Skeletal muscle cell (primary cell): ENCODE data around the gene CACNA1D.

Experiments used
- DNase-seq: peaks from one replicate; pipeline ENCODE4 v3.0.0-alpha.2; 2010; ENCODE audit warnings: low read depth
- H3K4me3 ChIP-seq: 2 replicates; pipeline ENCODE4 v1.5.1; 2011; ENCODE audit warnings: low read depth, mild to moderate bottlenecking, control low read depth, low read length, moderate library complexity

The CACNA1D gene

DNA sequence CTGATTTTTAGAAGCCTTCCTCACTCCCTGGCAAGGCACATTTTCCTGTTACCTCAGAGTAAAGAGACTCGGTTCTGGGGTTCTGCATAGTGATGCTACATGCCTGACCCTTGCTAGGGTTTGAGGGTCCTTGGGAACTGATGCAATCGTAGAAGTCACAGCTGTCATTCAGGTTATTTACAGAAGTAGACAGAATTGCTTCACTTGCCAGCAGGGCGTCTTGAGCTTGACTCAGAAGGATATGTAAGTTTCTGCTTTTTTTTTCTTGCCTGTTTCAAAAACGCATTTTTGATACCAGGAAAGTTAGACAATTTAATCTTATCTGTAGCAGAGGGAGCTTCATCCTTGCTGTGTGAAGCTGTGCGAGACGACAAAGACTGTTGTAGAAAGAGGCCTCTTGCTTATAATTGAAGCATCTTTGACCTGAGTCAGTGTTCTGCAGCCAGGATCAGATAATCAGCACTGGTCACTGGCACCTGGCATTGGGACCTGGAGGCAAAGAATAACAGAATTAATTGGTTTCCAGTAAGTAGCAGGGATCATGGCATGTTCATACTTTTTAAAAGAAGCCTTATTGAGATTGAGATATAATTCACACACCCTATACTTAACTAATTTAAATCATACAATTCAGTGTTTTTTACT lies 24.8 kb downstream of the CACNA1D start:
- DNase-seq, result no peak
- H3K4me3 ChIP-seq, result no peak overlapping the region

DNA sequence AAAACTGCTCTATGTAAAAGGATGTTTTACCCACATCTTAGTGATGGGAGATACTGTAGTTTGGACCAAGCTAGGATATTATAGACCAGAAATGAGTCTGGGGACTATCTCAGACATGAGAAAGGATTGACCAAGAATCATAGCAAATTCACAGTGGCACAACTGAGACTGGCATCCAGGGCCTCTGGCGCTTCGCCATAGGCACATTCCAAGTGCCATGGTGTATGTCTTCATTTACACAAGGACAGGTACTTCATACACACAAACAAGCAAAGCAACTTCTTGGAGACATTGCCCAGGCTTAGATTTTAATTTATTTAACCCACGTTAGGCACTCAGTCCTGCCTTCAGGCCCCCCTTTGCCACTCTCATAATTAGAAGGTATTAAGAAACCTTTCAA lies 28.9 kb downstream of the CACNA1D start:
- no peak for DNase-seq
- H3K4me3 ChIP-seq, result no peak overlapping the region

DNA sequence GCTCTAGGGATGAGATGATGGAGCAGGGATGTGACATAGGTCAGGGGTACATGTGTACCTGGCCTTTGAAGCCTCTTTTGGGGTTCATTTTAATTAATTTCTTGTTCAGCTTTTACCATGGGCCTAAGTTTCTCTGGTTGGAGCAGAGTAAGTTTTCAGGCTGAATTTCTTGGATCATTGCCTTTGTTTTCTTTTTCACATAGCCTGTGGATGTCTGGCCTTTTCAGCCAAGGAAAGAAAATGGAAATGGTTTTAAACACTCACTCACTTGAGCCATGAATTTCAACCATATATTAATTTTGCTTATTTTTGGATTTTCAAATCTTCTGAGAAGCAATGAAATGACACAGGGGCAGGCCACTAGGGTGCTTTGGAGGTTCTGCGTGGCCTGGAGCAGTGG lies 30.2 kb downstream of the CACNA1D start:
- DNase-seq, result no peak
- H3K4me3 ChIP-seq, result no peak overlapping the region

DNA sequence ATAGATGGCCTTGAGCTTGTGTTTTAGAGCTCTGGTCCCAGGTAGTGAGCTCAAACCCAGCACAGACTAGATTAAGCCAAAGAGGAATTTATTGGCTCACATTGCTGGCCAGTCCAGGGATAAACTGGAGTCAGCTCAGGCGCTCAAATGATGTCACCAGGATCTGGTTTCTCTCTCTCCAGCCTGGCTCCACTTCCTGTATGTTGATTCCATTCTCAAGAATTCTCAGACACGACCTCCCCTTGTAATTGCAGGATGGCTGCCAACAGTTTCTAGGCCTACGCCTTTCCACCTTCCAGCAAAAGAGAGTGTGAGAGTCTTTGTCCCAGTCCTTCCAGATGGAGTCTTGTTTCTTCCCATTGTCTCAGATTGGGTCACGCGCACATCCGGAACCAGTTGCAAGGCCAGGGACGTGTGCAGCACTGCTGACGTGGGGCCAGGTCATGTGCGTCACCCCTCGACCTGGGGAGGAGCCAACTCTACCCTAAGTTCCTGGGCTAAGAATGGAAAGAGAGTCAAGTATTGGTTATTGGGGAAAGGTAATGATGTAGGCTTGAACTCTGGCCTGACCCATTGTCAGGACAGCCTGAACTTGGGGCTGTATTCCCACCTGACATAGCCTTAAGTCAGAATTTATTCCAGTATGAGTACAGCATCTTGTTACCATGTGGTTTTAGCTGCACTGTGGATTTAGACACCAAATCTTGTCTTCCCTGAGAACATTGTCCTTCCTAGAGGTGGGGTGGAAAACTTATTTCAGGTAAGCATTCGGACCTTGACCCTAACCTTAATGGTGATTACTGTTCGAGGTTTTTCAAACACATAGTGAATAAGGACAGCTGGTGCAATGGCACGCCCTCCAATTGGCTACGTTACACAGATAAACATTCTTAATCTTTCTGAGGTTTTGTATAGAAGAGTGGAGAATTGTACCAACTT lies 31.6 kb downstream of the CACNA1D start:
- DNase-seq, result peak; percentile 11
- no peak overlapping the region for H3K4me3 ChIP-seq

DNA sequence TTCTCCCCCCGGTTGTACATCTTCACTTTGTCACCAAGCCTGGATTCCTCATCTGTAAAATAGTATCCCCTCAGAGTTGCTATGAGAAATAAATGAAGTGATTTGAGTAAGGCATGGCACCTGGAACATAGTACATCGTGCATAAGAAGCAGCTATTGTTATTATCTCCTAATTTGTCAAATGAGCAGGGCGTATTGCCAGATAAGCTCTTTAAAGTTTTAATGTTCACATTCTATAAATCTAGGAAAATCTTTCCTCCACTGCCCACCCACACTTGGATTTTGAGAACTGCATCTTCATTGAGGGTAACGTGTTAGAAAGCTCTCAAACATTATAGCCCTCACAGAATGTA lies 32.3 kb downstream of the CACNA1D start:
- DNase-seq, result no peak
- no peak overlapping the region for H3K4me3 ChIP-seq

DNA sequence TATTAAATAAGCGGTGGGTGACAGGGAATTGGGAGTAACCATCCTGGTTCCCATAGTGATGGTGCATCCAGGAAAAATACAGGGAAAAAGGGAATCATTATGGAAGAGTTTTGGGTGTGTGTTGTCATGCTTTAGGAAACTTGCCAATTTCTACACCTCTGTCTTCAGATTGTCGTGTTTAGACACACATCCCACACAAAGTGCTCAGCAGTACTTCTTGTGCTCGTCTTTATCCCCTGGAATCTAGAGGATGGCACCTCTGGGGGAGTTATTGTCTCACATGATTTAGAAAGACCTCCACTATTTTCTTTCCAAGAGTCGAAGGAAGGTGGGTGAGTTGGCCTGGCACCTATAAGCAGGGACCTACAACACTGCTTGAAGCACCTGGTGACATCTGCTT lies 35.8 kb downstream of the CACNA1D start:
- DNase-seq, result no peak
- H3K4me3 ChIP-seq, result no peak overlapping the region

DNA sequence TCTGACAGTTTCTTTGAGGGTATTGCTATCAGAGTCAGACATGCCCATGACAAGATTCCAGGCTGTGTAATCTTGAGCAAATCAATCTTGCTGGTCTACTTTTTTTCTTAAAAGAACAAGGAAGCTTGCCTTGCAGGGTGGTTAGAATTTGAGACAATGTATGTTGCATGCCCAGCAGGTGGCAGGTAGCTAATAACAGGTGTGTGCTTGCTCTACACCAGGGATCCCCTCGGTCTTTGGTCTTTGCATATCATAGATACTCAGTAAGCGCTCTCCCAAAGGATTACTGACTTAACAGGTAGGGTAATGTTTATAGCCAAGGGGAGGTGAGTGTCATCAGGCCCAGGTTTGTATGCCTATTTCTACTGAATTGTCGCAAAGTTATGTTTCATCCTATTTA lies 37.3 kb downstream of the CACNA1D start:
- DNase-seq, result no peak
- H3K4me3 ChIP-seq, result no peak overlapping the region

DNA sequence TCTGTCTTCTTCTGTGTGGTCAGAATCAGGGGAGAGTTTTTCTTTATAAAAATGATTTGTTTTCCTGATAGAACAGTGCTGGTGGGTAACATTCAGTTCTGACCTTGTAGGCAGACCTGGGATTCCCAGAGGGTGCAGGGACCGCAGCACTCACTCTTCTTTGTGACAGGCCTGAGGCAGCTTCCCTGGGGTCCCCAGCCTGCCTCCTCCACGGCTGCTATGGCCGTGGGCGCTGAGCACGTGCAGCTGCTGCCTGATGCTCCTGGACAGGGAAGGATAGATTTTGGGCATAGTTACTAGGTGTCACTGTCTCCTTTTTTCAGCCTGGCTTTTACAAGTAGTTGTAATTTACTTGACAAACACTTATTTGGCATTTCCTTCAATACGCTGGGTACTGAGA lies 39.1 kb downstream of the CACNA1D start:
- H3K4me3 ChIP-seq, result no peak overlapping the region
- no peak for DNase-seq

DNA sequence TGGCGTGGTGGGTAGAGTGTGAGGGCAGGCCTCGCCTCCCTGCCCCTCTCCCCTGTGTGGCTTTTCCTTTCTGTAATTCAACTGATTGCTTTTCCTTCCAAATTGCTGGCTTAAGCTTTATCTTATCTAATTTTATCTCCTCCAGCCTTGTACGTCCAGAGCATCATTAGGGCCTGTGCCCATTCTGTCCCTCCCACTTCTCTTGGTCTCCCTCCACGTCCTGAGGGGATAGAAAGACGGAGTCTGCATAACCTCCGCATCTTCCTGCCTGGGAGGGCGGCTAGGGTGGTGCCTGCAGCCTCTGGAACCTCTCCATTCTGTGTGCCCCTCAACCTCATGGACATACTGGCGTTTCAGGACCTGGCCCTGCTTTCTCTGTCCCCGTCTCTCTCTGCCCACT lies 39.8 kb downstream of the CACNA1D start:
- no peak for DNase-seq
- H3K4me3 ChIP-seq, result no peak overlapping the region

DNA sequence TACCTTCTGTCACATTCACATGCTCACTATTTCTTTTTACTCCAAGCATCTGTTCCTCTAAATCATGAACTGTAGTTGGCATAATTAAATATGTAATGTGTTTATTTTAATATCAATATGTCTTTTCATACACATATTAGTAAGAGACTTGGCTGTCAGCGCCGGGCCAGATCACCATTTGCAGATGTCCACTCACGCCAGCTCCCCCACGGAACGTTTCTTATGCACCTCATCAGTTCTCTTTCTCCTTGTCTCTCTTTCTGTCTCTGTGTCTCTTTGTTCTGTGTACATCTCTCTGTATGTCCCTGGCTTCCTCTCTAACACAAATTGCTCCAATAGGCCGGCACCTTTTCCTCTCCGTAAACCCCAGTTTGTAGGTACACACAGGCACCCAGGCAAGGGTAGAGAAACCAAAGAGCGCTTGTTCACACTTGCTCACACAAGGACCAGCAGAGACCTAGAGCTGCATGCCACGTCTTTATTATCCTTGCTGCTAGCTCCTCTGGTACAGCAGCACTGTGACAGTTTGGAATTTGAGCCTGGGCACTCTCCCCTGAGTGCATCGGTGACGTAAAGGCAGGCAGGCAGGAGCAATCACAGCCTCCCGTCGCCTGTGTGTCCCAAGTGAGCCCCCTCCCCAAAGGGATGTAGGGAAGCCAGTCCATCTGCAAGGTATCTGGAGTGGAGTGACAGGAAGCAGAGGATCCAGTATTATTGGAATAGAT lies 40.4 kb downstream of the CACNA1D start:
- DNase-seq, result no peak
- H3K4me3 ChIP-seq, result no peak overlapping the region

DNA sequence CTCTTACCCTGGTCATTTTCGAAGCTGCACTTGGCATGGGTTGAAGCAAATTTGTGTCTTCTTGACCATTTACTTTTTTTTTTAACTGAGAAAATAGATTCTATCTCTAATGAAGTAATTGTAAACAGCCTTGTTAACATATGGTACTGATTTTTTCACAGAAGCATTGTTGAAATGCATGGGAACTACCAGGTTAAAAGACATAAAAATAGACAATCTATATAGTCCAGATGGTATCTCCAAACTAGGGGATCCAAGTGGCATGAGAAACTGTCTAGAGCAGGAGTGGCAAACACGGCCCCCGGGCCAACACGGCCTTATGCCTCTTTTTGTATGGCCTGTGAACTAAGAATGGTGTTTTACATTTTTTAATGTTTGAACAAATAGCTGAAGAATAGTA lies 41.9 kb downstream of the CACNA1D start:
- no peak overlapping the region for H3K4me3 ChIP-seq
- DNase-seq, result no peak

DNA sequence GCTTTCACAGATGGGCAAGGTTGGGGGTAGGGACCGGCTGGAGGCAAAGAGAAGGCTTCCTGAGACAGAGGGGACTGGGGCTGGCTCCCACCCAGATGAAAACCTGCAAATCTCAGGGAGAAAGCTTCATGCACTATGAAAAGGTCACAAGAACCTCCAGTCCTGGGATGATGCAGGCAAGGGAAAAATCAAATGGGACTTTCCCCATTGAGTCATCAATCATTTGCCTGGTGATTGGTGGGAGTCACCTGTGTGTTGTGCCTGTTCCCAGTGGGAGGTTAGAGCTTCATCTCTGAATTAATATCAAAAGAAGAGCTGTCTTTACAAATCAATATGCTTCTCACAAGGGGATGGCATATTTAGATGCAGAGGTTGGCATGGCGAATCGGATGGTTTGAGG lies 49.9 kb downstream of the CACNA1D start:
- no peak overlapping the region for H3K4me3 ChIP-seq
- no peak for DNase-seq

DNA sequence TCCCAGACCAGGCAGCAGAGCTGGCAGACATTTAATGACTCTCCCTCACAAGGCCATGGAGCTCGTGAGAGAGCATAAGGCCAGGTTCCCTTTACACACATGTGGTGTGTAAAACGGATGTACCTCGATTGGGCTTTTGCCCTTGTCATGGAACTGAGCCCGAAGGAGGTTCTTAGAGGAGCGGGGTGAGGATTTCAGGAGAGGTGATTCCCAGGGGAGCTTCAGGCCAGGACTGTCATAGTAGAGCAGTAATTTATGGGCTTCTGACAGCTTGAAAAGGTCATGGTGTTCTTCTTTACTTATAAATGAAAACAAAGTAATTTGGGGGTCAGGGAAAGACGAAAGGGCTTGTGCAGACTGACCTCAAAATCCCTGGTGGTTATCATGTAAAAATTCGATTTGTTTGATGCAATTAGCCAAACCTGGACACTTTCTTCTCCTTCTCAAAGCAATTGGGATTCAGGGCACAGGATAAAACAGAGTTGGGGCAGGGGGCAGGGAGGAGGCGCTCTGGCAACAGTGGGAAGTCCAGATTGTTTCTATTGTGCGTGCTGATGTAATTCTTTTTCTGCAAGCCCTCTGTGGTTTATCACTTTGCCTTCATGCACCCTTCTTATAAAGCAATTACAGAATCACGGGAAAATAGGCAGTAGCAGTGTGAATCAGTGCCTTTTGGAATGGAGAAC lies 51.0 kb downstream of the CACNA1D start:
- H3K4me3 ChIP-seq, result no peak overlapping the region
- DNase-seq, result no peak

DNA sequence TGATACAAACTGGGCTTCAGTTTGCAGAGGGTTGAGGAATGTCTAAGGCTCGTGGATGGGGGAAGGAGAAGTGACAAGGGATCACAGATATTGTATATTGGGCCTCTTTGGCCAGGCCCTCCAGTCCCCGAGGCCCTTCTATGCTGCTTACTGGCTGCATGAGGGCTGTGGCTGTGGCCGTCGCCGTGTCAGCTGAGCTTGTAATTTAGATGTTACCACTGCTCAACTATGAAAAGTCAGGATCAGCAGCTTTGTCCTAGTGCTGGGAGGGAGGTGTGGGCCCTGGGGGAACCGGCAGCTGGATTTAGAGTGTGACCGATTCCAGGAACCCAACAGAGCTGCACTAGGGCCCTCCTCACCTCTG lies 51.6 kb downstream of the CACNA1D start:
- no peak for DNase-seq

DNA sequence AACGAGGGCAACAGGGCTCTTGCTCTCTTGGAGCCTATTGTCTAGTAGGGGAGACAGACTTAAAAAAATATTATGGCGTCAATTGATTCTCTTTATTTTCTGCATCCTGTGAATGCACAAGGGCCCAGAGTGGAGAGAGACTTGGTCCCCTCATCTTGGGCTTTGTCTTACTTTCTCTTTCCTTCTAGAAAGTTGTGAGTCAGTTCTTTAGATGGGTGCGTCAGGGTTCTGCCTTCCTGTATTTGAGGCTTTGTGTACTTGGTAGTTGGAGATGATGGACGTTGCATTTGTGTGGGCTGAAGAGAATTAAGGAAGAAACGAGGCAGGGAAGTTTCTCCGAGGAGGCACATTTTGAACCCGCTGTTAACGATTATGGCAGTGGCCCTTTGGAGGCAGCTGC lies 52.9 kb downstream of the CACNA1D start:
- no peak for DNase-seq
- no peak overlapping the region for H3K4me3 ChIP-seq

More for the DNA sequence above, 51.6 kb downstream of the CACNA1D start:
- H3K4me3 ChIP-seq, result no peak overlapping the region

DNA sequence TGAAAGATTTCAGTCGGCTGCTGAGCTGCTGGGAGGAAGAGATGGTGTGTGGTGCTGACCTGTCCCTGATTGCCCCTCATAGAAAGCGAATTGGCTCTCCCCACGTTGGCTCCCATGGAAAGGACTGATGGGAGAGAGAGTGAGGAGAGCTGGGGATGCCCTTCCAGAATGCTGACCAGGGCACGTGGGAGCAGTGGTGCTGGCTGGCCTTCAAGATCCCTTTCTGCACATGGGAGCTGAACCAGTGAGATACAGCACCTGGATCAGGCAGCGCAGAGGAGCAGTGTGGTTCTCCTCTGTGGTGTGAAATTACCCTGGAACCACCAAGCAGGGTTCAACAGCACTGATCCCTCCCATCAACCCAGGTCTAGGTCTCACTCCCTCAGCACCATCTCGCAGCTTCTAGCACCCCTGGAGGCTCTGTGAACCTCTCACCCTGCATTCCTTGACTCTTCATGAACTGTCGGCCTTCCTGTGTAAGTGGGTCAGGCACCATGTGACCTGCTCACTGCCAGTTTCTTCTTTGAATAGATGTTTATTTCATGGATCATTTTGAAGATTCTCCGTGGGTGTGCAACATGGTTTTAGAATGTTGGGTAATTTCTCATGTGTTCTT lies 55.7 kb downstream of the CACNA1D start:
- no peak for DNase-seq
- H3K4me3 ChIP-seq, result no peak overlapping the region

DNA sequence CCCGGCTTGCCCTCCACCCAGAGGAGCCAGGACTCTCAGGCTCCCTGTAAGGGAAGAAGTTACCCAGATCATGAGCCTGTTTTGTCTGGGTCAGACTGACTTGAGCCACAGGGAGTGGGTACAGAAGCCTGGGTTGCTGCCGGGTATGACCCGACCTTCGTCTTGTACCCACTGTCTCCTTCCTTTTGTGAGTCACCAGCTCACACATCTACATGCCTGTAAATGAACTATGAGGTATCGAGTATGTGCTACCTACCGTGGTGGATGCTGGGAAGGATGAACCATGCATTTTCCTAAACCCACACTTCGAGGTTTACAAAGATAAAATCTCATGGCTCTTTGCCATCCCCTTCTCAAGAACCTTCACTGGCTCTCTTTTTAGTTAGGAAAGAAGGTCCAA lies 56.9 kb downstream of the CACNA1D start:
- DNase-seq, result no peak
- no peak overlapping the region for H3K4me3 ChIP-seq

DNA sequence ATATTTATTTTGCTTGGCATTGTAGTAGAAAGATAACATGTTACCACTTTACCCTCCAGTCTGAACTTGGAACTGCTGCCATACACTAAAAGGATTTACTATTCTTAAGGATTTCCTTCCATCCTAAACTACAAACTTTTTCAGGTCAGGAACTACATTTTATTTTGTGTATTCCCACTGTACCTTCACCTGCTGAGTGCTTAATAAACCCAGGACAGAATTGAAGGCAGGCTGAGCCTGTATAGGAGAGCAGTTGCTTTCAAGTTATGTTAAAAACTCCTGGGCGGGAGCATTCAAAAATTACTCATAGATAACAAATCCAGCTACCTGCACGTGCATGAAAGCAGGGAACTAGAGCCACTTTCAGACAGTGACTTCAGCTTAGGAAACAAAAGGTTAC lies 58.3 kb downstream of the CACNA1D start:
- H3K4me3 ChIP-seq, result no peak overlapping the region
- DNase-seq, result no peak

DNA sequence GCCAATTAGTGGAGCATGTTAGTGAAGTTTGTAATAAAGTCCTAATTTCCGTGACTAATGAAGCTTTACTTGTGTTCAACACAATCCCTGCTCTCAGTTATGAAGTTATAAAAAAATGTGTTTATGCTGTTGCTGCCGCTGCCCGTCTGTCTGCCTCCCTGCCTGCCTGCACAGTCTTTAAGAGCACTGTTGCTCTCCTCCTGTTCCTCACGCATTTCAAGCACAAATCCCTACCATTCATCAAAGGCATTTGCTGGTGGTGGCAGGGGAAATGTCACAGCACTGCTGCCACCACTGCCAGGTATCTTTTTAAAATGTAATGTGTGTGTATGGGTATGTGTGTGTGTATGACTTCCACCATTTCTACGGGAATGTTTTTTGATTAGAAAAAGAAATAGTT lies 58.8 kb downstream of the CACNA1D start:
- H3K4me3 ChIP-seq, result no peak overlapping the region
- no peak for DNase-seq
